Spleen (tissue), 11 donors: ENCODE results near the gene CNNM3. TPM values are rescaled to one million over a fixed set of nuclear protein-coding genes. Genes with fewer than 3 reads are reported as not detected.
"Not testable (repeated sequence)": the region's sequence is repeated elsewhere in the genome, so short reads cannot be mapped to it uniquely, and the experiment has no call there.

ENCODE experiments used
- DNase-seq: peaks from one replicate; pipeline ENCODE4 v3.0.0-alpha.2; 2020
- H3K27ac ChIP-seq, 8 donors: fragments of 200-600 bp; sonication (generic) in 7 of 8; 1 replicate in 4 of 8; 2 replicates in 4 of 8; pipeline versions ENCODE4 v1.5.0 to v1.8.0; 2016 to 2021; ENCODE audit warnings: inconsistent platforms in 4 of 8, mild to moderate bottlenecking in 4 of 8, moderate library complexity in 1 of 8
- H3K27me3 ChIP-seq, 7 donors: fragments of 200-600 bp; sonication (generic) in 6 of 7; replicated peaks in 1 of 7; 1 replicate in 4 of 7; 2 replicates in 3 of 7; pipeline versions ENCODE4 v1.5.0 to v1.8.0; 2016 to 2021; ENCODE audit warnings: inconsistent platforms in 3 of 7, mild to moderate bottlenecking in 1 of 7
- H3K36me3 ChIP-seq, 6 donors: fragments of 200-600 bp; sonication (generic) in 5 of 6; 1 replicate in 4 of 6; 2 replicates in 2 of 6; pipeline versions ENCODE4 v1.5.0 to v1.8.0; 2016 to 2021; ENCODE audit warnings: inconsistent platforms in 2 of 6
- H3K4me1 ChIP-seq, 6 donors: fragments of 200-600 bp; sonication (generic) in 5 of 6; 1 replicate in 3 of 6; 2 replicates in 3 of 6; pipeline versions ENCODE4 v1.5.0 to v1.8.0; 2016 to 2021; ENCODE audit warnings: inconsistent platforms in 3 of 6
- H3K4me3 ChIP-seq, 8 donors: fragments of 200-600 bp; sonication (generic) in 7 of 8; 1 replicate in 4 of 8; 2 replicates in 4 of 8; pipeline versions ENCODE4 v1.5.0 to v1.8.0; 2016 to 2021; ENCODE audit warnings: inconsistent platforms in 4 of 8, mild to moderate bottlenecking in 4 of 8, moderate library complexity in 2 of 8
- H3K9me3 ChIP-seq, 8 donors: fragments of 200-600 bp; sonication (generic) in 7 of 8; 1 replicate in 4 of 8; 2 replicates in 4 of 8; pipeline versions ENCODE4 v1.5.0 to v1.8.0; 2016 to 2021; ENCODE audit warnings: inconsistent platforms in 4 of 8
- POLR2A ChIP-seq, 3 donors: fragments of 450-650 bp; IDR thresholded peaks; one replicate each; pipeline ENCODE4 v1.5.1; 2017; ENCODE audit warnings: antibody characterized with exemption in 3 of 3, mild to moderate bottlenecking in 1 of 3
- POLR2AphosphoS5 ChIP-seq, 3 donors: sonication (generic); formaldehyde crosslinking; IDR thresholded peaks; one replicate each; pipeline ENCODE4 v1.5.1; 2017; ENCODE audit warnings: antibody characterized with exemption in 3 of 3
- WGBS, 5 donors: extraction: QIAGEN DNeasy Blood & Tissue Kit in 3 of 5; methylation state at CpG; one replicate each; pipeline versions ENCODE4 v1.1.5 to v1.1.7; 2013 to 2018; 5-methylcytosine and 5-hydroxymethylcytosine counted together
- intact Hi-C: fragments of 100-400 bp; cut with DNase I; formaldehyde crosslinking; loops from one replicate; pipeline ENCODE4 v1.15.0; 2023; ENCODE audit warnings: low total_unique reads
- polyA plus RNA-seq, 3 donors: library from polyadenylated mRNA; stranded (reverse); fragments of 200-250 nt; gene quantifications; one replicate each; pipeline ENCODE4 v1.2.1, GENCODE V29; 2013
- total RNA-seq, 7 donors: library from RNA; depleted of rRNA in 3 of 7; stranded (reverse); fragments of >200 nt in 3 of 7; fragmentation: NEBNext Ultra II Directional in 4 of 7; extraction: Animal tissue kit (Norgen Biotek cat#: 25700) in 4 of 7; gene quantifications; one replicate each; pipeline versions ENCODE4 v1.1.0 to v1.2.1, GENCODE V29; 2016 to 2021
- TF ChIP-seq, protein P1 (sequence below), 11 experiments: fragments of 200-600 bp in 7 of 11; fragments of 450-650 bp in 4 of 11; sonication (generic) in 4 of 11; IDR thresholded peaks in 8 of 11; conservative IDR thresholded peaks in 3 of 11; 1 replicate in 7 of 11; 2 replicates in 4 of 11; pipeline versions ENCODE4 v1.4.0 to v1.8.0; 2016 to 2021; ENCODE audit warnings: antibody characterized with exemption in 11 of 11, inconsistent platforms in 4 of 11, mild to moderate bottlenecking in 1 of 11
- donor health status: healthy with polysubstance abuse.
- donor health status: DM: no; HTN: no; CAD: no; lungs with moderate emphysema.
- donor health status: DM: no; HTN: no; CAD: no.
- donor health status: Bipolar disorder and iron deficiency.
- donor health status: healthy.
- donor health status: DM: no; HTN: no; CAD: no.
- donor health status: DM: yes; HTN: yes; CAD: no.

Gene CNNM3
- total and polyA plus RNA-seq, 10 donors = 3.7 to 37.8 (median 23.2) TPM

DNA sequence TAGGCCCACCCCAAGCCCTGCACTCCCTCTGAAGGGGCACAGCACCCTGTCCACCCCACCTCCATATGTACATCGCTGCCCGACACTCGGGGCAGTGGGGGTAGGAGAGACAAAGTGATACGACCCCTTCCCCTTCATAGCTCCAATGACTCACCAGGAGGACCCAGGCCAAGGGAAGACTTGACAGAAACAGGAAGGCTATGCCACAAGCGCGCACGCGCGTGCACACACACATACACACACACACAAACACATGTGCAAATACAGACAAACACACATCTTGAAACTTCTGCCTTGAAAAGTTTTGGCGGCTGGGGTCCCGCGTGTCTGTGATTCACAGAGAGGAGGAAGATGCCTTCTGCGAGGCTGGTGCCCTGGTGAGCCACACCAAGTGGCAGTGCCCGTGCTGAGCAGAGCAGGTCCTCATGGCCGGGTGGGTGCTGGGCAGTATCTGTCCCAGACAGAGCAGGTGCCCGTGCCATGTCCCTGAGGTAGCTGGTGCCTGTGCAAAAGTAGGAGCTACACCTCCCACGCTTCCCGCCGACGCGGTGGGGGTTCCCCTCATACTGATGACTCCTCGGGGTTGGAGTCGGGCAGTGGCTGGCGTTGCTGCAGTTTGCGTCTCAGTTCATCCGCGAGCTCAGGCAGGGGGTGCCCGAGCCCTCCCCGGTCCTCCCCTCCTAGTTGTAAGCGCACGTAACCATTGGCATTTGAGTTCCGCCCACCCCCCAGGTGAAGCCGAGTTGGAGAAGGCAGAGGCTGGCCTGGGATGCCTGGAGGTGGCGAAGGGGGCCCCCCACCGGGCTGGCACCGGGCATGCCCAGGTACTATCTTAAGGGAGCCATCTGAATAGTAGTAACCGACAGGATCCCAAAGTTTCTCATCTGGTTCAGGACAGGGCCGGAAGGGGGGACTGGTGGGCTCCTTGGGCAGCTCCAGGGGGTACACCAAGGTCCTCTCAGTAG lies 44.3 kb downstream of the CNNM3 start:
- no peaks in the 10 kb centered on the region for H3K9me3 ChIP-seq
- 66 to 79% (median 70%) methylated on average over 32 to 38 of the region's 38 CpGs for WGBS, 5 donors
- DNase-seq = peak; percentile 80
- H3K27ac ChIP-seq = peak overlapping the region in 7 of 8 donors; percentile 64 to 95 (median 89)
- H3K4me1 ChIP-seq = peaks cover 37 to 95% (median 86%) of the 10 kb centered on the region in 6 donors
- H3K27me3 ChIP-seq = peaks cover 0 to 10% (median 0%) of the 10 kb centered on the region in 7 donors
- no peak overlapping the region for H3K4me3 ChIP-seq
- TF ChIP-seq POLR2AphosphoS5 (IDR thresholded peaks at IDR 0.05) = peak in 2 of 3 donors; percentile 65 to 71
- TF ChIP-seq, protein P1, sequence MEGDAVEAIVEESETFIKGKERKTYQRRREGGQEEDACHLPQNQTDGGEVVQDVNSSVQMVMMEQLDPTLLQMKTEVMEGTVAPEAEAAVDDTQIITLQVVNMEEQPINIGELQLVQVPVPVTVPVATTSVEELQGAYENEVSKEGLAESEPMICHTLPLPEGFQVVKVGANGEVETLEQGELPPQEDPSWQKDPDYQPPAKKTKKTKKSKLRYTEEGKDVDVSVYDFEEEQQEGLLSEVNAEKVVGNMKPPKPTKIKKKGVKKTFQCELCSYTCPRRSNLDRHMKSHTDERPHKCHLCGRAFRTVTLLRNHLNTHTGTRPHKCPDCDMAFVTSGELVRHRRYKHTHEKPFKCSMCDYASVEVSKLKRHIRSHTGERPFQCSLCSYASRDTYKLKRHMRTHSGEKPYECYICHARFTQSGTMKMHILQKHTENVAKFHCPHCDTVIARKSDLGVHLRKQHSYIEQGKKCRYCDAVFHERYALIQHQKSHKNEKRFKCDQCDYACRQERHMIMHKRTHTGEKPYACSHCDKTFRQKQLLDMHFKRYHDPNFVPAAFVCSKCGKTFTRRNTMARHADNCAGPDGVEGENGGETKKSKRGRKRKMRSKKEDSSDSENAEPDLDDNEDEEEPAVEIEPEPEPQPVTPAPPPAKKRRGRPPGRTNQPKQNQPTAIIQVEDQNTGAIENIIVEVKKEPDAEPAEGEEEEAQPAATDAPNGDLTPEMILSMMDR (IDR thresholded peaks at IDR 0.05 in 8 of 11, conservative IDR thresholded peaks at IDR 0.05 in 3 of 11) = no peak
- no peak for TF ChIP-seq POLR2A (IDR thresholded peaks at IDR 0.05)
- H3K36me3 ChIP-seq = peaks cover 0 to 55% (median 42%) of the 10 kb centered on the region in 6 donors
- intact Hi-C loops = no loop called here

DNA sequence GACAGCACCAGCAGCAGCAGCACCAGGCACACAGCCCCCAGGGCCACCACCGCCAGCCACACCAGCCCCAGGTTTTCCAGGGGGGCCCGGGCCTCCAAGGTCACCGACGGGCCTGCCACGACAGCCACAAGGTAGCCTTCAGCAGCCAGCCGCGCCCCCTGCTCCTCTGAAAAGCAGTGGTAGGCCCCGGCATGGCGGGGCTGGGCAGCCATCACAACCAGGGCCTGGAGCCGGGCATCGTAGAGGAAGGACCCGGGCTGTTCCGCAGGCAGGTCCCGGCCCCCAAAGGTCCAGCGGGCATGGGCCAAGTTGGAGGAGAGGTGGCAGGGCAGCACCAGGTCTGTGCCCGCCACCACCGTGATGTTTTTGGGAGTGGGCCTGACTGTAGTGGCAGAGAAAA lies 45.0 kb downstream of the CNNM3 start:
- TF ChIP-seq POLR2A (IDR thresholded peaks at IDR 0.05) (no peak), POLR2AphosphoS5 (IDR thresholded peaks at IDR 0.05) (no peak)
- TF ChIP-seq, protein P1 (IDR thresholded peaks at IDR 0.05 in 8 of 11, conservative IDR thresholded peaks at IDR 0.05 in 3 of 11) = no peak

DNA sequence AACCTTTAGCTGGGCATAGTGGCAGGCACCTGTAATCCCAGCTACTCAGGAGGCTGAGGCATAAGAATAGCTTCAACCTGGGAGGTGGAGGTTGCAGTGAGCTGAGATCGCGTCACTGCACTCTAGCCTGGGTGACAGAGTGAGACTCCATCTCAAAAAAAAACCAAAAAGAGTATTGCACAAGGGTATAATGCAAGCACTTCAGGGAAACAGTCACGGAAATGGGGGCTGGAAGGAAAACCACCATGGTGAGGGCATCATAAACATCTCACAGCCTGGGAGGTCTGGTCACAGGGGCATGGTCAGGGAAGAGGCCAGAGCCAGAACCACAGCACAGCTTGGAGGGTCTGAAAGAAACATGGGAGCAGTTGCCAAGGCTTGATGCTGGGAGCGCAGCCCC lies 47.0 kb downstream of the CNNM3 start:
- H3K27ac ChIP-seq = peak overlapping the region in 4 of 8 donors; percentile 37 to 96 (median 70)
- H3K4me3 ChIP-seq, intact Hi-C loops, H3K9me3 ChIP-seq, DNase-seq: not testable (repeated sequence)
- 60 to 86% (median 73%) methylated on average over 4 of the region's 4 CpGs for WGBS, 5 donors
- peaks cover 29 to 100% (median 95%) of the 10 kb centered on the region in 6 donors for H3K4me1 ChIP-seq
- peaks cover 0 to 31% (median 0%) of the 10 kb centered on the region in 7 donors for H3K27me3 ChIP-seq
- peaks cover 0 to 79% (median 50%) of the 10 kb centered on the region in 6 donors for H3K36me3 ChIP-seq

More for the DNA sequence above, 45.0 kb downstream of the CNNM3 start:
- WGBS, 5 donors = 78 to 96% (median 87%) methylated on average over 5 to 17 of the region's 17 CpGs
- Histone ChIP-seq H3K9me3 (no peaks in the 10 kb centered on the region), H3K27ac (peak overlapping the region in 6 of 8 donors; percentile 13 to 95 (median 78)), H3K36me3 (peaks cover 0 to 62% (median 48%) of the 10 kb centered on the region in 6 donors), H3K4me1 (peaks cover 35 to 96% (median 91%) of the 10 kb centered on the region in 6 donors), H3K27me3 (peaks cover 0 to 11% (median 0%) of the 10 kb centered on the region in 7 donors), H3K4me3 (no peak overlapping the region)
- DNase-seq = peak; percentile 81
- intact Hi-C loops = no loop called here

DNA sequence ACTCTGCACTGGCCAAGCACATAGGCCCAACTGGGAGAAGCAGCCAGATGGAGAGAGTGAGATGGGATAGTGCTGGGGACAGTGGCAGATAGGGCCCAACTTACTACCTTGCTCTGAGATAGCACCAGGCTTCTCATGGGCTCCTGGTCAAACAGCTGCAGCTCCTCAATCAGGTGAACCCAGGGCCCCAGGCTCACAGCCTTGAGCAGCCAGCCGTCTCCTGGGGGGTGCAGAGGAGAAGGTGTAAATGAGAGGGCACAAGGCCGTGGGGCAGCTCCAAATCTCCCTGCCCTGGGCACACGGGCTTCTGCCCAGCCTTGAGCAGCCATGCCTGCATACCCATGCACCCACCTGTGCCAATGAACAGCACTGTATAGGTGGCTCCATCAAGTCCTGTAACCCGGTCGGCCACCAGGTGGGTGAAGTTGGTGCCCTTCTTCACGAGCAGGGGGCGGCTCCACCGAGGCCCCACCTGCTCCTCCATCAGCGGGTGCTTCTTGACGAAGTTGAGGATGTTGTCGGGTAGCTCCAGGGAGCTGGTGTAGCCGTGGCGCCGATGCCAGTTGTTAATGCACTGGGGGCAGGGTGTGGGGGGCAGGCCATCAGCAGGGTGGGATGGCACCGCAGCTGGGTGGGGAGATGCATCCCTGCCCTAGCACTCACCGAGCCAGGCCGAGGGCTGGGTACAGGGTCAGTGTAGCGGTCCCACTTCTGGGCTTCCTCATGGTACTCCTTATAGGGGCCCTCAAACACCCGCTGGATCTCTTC lies 47.7 kb downstream of the CNNM3 start:
- peak overlapping the region in 1 of 8 donors; percentile 94 for H3K4me3 ChIP-seq
- no peaks in the 10 kb centered on the region for H3K9me3 ChIP-seq
- H3K4me1 ChIP-seq = peaks cover 26 to 100% (median 96%) of the 10 kb centered on the region in 6 donors
- DNase-seq = peak; percentile 72
- H3K27me3 ChIP-seq = peaks cover 0 to 35% (median 3%) of the 10 kb centered on the region in 7 donors
- intact Hi-C loops = no loop called here
- peaks cover 0 to 79% (median 50%) of the 10 kb centered on the region in 6 donors for H3K36me3 ChIP-seq
- H3K27ac ChIP-seq = peak overlapping the region in 5 of 8 donors; percentile 37 to 98 (median 96)
- TF ChIP-seq, protein P1 (IDR thresholded peaks at IDR 0.05 in 8 of 11, conservative IDR thresholded peaks at IDR 0.05 in 3 of 11) = no peak
- peak in 1 of 3 donors; percentile 11 for TF ChIP-seq POLR2AphosphoS5 (IDR thresholded peaks at IDR 0.05)
- 79 to 86% (median 85%) methylated on average over 6 to 19 of the region's 19 CpGs for WGBS, 5 donors
